Pancreas (tissue), 10 donors: ENCODE measurements around the gene CFAP58. TPM values are rescaled to one million over a fixed set of nuclear protein-coding genes. Genes with fewer than 3 reads are reported as not detected.

Experiments
- ATAC-seq, 4 donors: fragments of 200-7000 bp; cut with Tn5 transposase; one replicate each; pipeline versions ENCODE4 v1.8.0 to v1.9.1; 2020; ENCODE audit warnings: mild to moderate bottlenecking in 4 of 4, moderate library complexity in 4 of 4
- DNase-seq, 6 donors: peaks; one replicate each; pipeline ENCODE4 v3.0.0-alpha.2; 2020
- FAIRE-seq: peaks from 2 replicates; lab custom pipeline; 2012; peaks lifted over from hg19 to GRCh38; lab: Jason Lieb, UNC
- H3K27ac ChIP-seq, 4 donors: fragments of 200-600 bp; sonication (generic); 1 replicate in 3 of 4; 2 replicates in 1 of 4; pipeline versions ENCODE4 v1.5.0 to v1.8.0; 2020
- H3K27me3 ChIP-seq, 4 donors: fragments of 200-600 bp; one replicate each; pipeline ENCODE4 v1.8.0; 2021
- H3K36me3 ChIP-seq, 3 donors: fragments of 200-600 bp; sonication (generic) in 1 of 3; one replicate each; pipeline versions ENCODE4 v1.5.0 to v1.8.0; 2020 to 2021
- H3K4me1 ChIP-seq, 3 donors: fragments of 200-600 bp; one replicate each; pipeline ENCODE4 v1.8.0; 2021
- H3K4me3 ChIP-seq, 4 donors: fragments of 200-600 bp; sonication (generic) in 2 of 4; one replicate each; pipeline versions ENCODE4 v1.5.0 to v1.8.0; 2020 to 2021
- H3K9me3 ChIP-seq, 4 donors: fragments of 200-600 bp; one replicate each; pipeline ENCODE4 v1.8.0; 2021
- WGBS, 2 donors: extraction: QIAGEN DNeasy Blood & Tissue Kit; methylation state at CpG; one replicate each; pipeline ENCODE4 v1.1.7; 2013; 5-methylcytosine and 5-hydroxymethylcytosine counted together
- intact Hi-C, 3 donors: fragments of 100-400 bp; cut with DNase I; formaldehyde crosslinking; loops; one replicate each; pipeline versions ENCODE4 v1.11.1 to v1.14.2; 2022
- polyA plus RNA-seq, 2 donors: library from polyadenylated mRNA; stranded (reverse); fragments of 200-250 nt; gene quantifications; one replicate each; pipeline ENCODE4 v1.2.3, GENCODE V29; 2013
- total RNA-seq, 6 donors: library from RNA; stranded (reverse); fragmentation: NEBNext Ultra II Directional in 4 of 6; extraction: Animal tissue kit (Norgen Biotek cat#: 25700) in 4 of 6; gene quantifications; one replicate each; pipeline versions ENCODE4 v1.2.1 to v1.2.4, GENCODE V29; 2021 to 2023
- TF ChIP-seq, protein P1 (sequence below), 4 donors: fragments of 200-600 bp; sonication (generic) in 3 of 4; IDR thresholded peaks; one replicate each; pipeline versions ENCODE4 v1.5.0 to v1.8.0; 2021; ENCODE audit warnings: antibody characterized with exemption in 4 of 4
- donor health status: healthy with polysubstance abuse.
- donor health status: DM: no; HTN: no; CAD: no; lungs with moderate emphysema.
- donor health status: DM: no; HTN: no; CAD: no.
- donor health status: control.
- donor health status: control.
- donor health status: Bipolar disorder and iron deficiency.
- donor health status: DM: yes; HTN: yes; CAD: no.
- donor health status: DM: no; HTN: no; CAD: no.
- donor health status: DM: no; HTN: no; CAD: no.
- donor health status: DM: yes; HTN: yes; CAD: no.

Gene CFAP58
- total and polyA plus RNA-seq, 8 donors: 0.09 to 0.53 (median 0.28) TPM; not detected in 1

DNA sequence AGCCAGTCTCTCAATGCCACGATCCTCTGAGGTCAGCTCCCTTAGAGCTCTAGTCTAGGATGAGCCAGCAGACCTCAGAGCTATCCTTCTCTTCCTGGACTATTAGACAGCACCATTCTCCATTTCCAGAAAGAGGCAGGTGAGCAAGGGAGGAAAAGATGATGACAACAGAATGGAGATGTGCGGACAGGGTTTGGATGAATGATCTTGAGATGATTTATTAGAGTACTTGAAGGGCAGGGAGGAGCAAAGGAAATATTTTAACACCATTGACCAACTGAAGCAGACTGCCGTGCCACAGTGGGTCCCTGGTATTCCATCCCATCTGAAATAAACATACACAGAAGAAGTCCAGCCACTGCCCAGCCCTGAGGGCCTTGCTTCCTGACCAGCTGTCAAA, 94.3 kb downstream of the CFAP58 start:
- H3K27ac ChIP-seq: no peak overlapping the region
- no peak for DNase-seq
- H3K4me3 ChIP-seq: no peak overlapping the region
- no peaks in the 10 kb centered on the region for H3K36me3 ChIP-seq
- no peaks in the 10 kb centered on the region for H3K4me1 ChIP-seq
- no peak for FAIRE-seq
- 68 to 77% methylated on average over 3 of the region's 3 CpGs for whole genome bisulfite sequencing, 2 donors
- H3K9me3 ChIP-seq: no peaks in the 10 kb centered on the region
- intact Hi-C loops: no loop called here
- no peaks in the 10 kb centered on the region for H3K27me3 ChIP-seq
- no peak for ATAC-seq
- TF ChIP-seq, protein P1, sequence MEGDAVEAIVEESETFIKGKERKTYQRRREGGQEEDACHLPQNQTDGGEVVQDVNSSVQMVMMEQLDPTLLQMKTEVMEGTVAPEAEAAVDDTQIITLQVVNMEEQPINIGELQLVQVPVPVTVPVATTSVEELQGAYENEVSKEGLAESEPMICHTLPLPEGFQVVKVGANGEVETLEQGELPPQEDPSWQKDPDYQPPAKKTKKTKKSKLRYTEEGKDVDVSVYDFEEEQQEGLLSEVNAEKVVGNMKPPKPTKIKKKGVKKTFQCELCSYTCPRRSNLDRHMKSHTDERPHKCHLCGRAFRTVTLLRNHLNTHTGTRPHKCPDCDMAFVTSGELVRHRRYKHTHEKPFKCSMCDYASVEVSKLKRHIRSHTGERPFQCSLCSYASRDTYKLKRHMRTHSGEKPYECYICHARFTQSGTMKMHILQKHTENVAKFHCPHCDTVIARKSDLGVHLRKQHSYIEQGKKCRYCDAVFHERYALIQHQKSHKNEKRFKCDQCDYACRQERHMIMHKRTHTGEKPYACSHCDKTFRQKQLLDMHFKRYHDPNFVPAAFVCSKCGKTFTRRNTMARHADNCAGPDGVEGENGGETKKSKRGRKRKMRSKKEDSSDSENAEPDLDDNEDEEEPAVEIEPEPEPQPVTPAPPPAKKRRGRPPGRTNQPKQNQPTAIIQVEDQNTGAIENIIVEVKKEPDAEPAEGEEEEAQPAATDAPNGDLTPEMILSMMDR (IDR thresholded peaks at IDR 0.05): no peak

DNA sequence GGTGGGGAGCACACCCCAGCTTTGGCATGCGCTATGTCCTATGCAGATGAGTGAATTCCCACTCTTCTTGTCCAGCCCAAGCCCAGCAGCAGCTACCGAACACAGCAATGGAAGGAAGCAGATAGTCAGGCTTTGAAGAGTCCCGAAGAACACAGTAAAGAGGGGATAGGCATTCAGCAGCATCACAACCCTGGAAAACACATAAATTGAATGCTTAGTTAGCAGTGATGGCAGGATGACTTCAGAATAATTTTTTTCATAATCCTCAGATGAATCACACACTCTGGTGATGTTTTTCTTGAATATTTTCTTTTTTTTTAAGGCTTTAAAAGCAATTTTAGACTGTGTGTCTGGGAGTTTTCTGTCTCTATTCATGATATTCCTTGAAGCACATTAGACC, 95.8 kb downstream of the CFAP58 start:
- H3K9me3 ChIP-seq: no peaks in the 10 kb centered on the region
- H3K27me3 ChIP-seq: no peaks in the 10 kb centered on the region
- no peak for FAIRE-seq
- TF ChIP-seq, protein P1 (IDR thresholded peaks at IDR 0.05): no peak
- no peak overlapping the region for H3K4me3 ChIP-seq
- intact Hi-C loops: no loop called here
- DNase-seq: no peak
- 66 to 77% methylated on average over 3 of the region's 3 CpGs for WGBS, 2 donors
- no peak overlapping the region for H3K27ac ChIP-seq
- H3K36me3 ChIP-seq: no peaks in the 10 kb centered on the region
- no peak for ATAC-seq
- no peaks in the 10 kb centered on the region for H3K4me1 ChIP-seq

DNA sequence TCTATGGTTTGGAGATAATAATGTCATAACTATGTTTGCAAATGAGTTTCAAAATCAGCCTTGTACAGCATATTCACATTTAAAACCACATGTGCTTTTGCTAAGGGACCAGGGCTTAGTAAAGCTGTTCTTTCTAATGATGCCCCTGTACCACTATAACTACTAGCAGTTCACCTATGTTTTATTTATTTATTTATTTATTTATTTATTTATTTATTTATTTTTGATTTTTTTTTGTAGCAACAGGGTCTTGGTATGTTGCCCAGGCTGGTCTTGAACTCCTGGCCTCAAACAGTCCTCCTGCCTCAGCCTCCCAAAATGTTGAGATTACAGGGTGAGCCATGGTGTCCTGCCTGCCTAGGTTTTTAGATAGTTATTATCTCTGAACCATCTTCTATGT, 96.9 kb downstream of the CFAP58 start:
- Histone ChIP-seq H3K27me3 (no peaks in the 10 kb centered on the region), H3K9me3 (no peaks in the 10 kb centered on the region), H3K4me1 (no peaks in the 10 kb centered on the region), H3K36me3 (no peaks in the 10 kb centered on the region), H3K4me3 (no peak overlapping the region), H3K27ac (no peak overlapping the region)
- no peak for FAIRE-seq
- no peak for DNase-seq
- intact Hi-C loops: no loop called here
- TF ChIP-seq, protein P1 (IDR thresholded peaks at IDR 0.05): no peak
- no peak for ATAC-seq

DNA sequence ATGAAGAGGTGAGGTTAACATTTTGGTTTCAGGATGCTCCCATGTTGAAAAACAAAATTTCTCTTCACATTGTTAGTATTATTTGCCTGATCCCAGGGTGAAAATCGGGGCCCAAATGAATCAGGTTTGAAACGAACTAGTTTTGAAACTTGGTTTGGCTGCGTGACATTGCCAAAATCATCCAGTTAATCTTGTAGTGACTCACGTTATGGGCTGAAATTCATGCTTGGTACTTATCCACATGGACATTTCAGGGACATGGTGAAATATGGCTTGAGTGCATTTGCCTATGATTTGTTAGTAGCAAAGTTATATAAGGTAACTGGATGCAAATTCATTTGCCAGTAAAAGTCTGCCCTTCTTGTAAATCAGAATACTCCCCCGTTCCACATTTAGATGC, 97.3 kb downstream of the CFAP58 start:
- WGBS, 2 donors: 71 to 84% methylated on average over 5 of the region's 5 CpGs
- H3K27me3 ChIP-seq: no peaks in the 10 kb centered on the region
- no peaks in the 10 kb centered on the region for H3K4me1 ChIP-seq
- H3K9me3 ChIP-seq: no peaks in the 10 kb centered on the region
- no peaks in the 10 kb centered on the region for H3K36me3 ChIP-seq
- H3K27ac ChIP-seq: no peak overlapping the region
- no peak overlapping the region for H3K4me3 ChIP-seq
- TF ChIP-seq, protein P1 (IDR thresholded peaks at IDR 0.05): no peak
- DNase-seq (no peak), FAIRE-seq (no peak), ATAC-seq (no peak)
- intact Hi-C loops: no loop called here

DNA sequence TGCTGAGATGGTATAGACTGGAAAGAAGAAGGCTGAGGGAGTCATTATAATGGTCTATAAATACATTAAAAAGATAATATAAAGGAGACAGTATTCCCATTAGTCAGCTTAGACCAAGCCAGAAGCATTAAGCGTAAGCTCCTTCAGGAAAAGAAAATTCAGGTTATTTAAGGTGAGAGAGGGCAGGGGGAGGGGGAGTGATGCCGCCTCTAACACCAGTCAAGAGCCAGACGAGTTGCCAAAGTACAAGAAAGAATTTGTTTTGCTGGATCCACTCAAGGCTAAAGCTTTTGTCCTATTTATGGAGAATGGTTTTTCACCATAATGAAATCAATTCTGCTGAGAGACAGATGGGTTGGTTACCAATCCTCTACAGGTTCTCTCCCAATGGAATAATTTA, 99.3 kb downstream of the CFAP58 start:
- 63 to 71% methylated on average over 3 of the region's 3 CpGs for WGBS, 2 donors
- TF ChIP-seq, protein P1 (IDR thresholded peaks at IDR 0.05): no peak
- H3K4me3 ChIP-seq: no peak overlapping the region
- no peak for DNase-seq
- H3K4me1 ChIP-seq: no peaks in the 10 kb centered on the region
- ATAC-seq: no peak
- H3K9me3 ChIP-seq: no peaks in the 10 kb centered on the region
- H3K27ac ChIP-seq: no peak overlapping the region
- no peak for FAIRE-seq
- no peaks in the 10 kb centered on the region for H3K36me3 ChIP-seq
- intact Hi-C loops: no loop called here
- H3K27me3 ChIP-seq: no peaks in the 10 kb centered on the region
